ENCODE data around the gene DLG2. TPM values are rescaled to one million over a fixed set of nuclear protein-coding genes. Genes with fewer than 3 reads are reported as not detected.

Gene DLG2
- total and polyA plus RNA-seq, 2 donors (not counting 3 experiments of a cell fraction or from before 2014, with no cell fraction given) = 0.15 to 1.1 TPM

- Histone ChIP-seq H3K4me3 (replicated peaks in 1 of 3; ENCODE audit: insufficient read depth in 1 of 3, low read depth in 1 of 3, low read length in 3 of 3) (no peak overlapping the region), H3K79me2 (ENCODE audit: control insufficient read depth, insufficient read depth, low read length) (no peaks in the 10 kb centered on the region), H3K27ac (ENCODE audit: insufficient read depth, low read depth, low read length) (no peak overlapping the region), H3K9me3 (replicated peaks; ENCODE audit: control insufficient read depth, insufficient read depth, low read length) (no peaks in the 10 kb centered on the region), H3K4me2 (ENCODE audit: insufficient read depth, low read length) (no peak overlapping the region), H3K27me3 (ENCODE audit: control insufficient read depth in 2 of 2, insufficient read depth in 2 of 2, low read length in 2 of 2) (no peaks in the 10 kb centered on the region), H3K36me3 (ENCODE audit: control insufficient read depth in 2 of 2, extremely low read depth in 1 of 2, insufficient read depth in 2 of 2, low read length in 2 of 2) (no peaks in the 10 kb centered on the region), H4K20me1 (replicated peaks; ENCODE audit: control insufficient read depth, extremely low read depth, insufficient read depth, low read length) (no peaks in the 10 kb centered on the region), H3K9ac (replicated peaks; ENCODE audit: extremely low read depth, insufficient read depth, low read length) (no peak overlapping the region), H2AFZ (ENCODE audit: low read depth, low read length) (no peak overlapping the region), H3K9me1 (replicated peaks; ENCODE audit: control insufficient read depth, extremely low read depth, insufficient read depth, low read length) (no peaks in the 10 kb centered on the region), H3K4me1 (ENCODE audit: control insufficient read depth, extremely low read depth, insufficient read depth, low read length) (no peaks in the 10 kb centered on the region)
- TF ChIP-seq MYC (IDR thresholded peaks at IDR 0.05; ENCODE audit: low read depth, low read length) (no peak), MAX (IDR thresholded peaks at IDR 0.05; ENCODE audit: insufficient read depth, insufficient read length) (no peak), CTCF (IDR thresholded peaks at IDR 0.05; ENCODE audit: extremely low read depth in 1 of 2, insufficient read depth in 1 of 2, low read depth in 1 of 2, low read length in 2 of 2) (no peak), GATA2 (IDR thresholded peaks at IDR 0.05; ENCODE audit: insufficient read depth, insufficient read length, low read depth, low read length) (no peak), EZH2 (IDR thresholded peaks at IDR 0.05; ENCODE audit: borderline replicate concordance, low read depth, low read length, severe bottlenecking) (no peak), FOS (IDR thresholded peaks at IDR 0.05; ENCODE audit: borderline replicate concordance, insufficient read depth, low read length) (no peak), POLR2A (IDR thresholded peaks at IDR 0.05; ENCODE audit: low read depth, low read length) (no peak), POLR2AphosphoS5 (IDR thresholded peaks at IDR 0.05; ENCODE audit: insufficient read depth, low read depth, low read length) (no peak), JUN (IDR thresholded peaks at IDR 0.05; ENCODE audit: borderline replicate concordance, insufficient read depth, insufficient read length, low read depth) (no peak)
- no peak for DNase-seq (ENCODE audit: low read depth, low spot score)
- no TSS peak for BruUV-seq (replicated peaks)
- CTCF ChIA-PET = no interaction called here
- dilution Hi-C loops (cut with MboI; ENCODE audit: extremely low pct_ligation_motif_present, low sequenced_read_pairs) (no loop called here), intact Hi-C loops (cut with micrococcal nuclease) (no loop called here)
- POLR2A ChIA-PET = no interaction called here
- no peak for FAIRE-seq
These were observed 1657.0 kb downstream of the DLG2 start for GRCh38 chr11:83970061-83970671.
